MM.1S (cell line): Measurements from ENCODE around the gene GPNMB.

Experiments used
- DNase-seq: peaks from one replicate; pipeline ENCODE4 v3.0.0-alpha.2; 2015
- H2AFZ ChIP-seq: fragments of 300-600 bp; sonication (generic); 2 replicates; pipeline ENCODE4 v1.6.0; 2016; ENCODE audit warnings: antibody characterized with exemption, low read length
- H3F3A ChIP-seq: fragments of 300-600 bp; sonication (generic); 2 replicates; pipeline ENCODE4 v1.6.1; 2016; ENCODE audit warnings: mild to moderate bottlenecking, antibody characterized with exemption, low read length, moderate library complexity, mixed read lengths; ENCODE audit not compliant: insufficient read depth
- H3K27ac ChIP-seq: fragments of 300-600 bp; sonication (generic); 2 replicates; pipeline ENCODE4 v1.5.1; 2016; ENCODE audit warnings: mild to moderate bottlenecking, low read length
- H3K27me3 ChIP-seq: fragments of 300-600 bp; sonication (generic); replicated peaks from 2 replicates; pipeline ENCODE4 v1.6.0; 2016; ENCODE audit warnings: low read length; ENCODE audit not compliant: insufficient read depth
- H3K36me3 ChIP-seq: fragments of 300-600 bp; sonication (generic); replicated peaks from 2 replicates; pipeline ENCODE4 v1.6.1; 2016; ENCODE audit warnings: mild to moderate bottlenecking, low read length, mixed read lengths; ENCODE audit not compliant: insufficient read depth
- H3K4me1 ChIP-seq: fragments of 300-600 bp; sonication (generic); 2 replicates; pipeline ENCODE4 v1.6.1; 2016; ENCODE audit warnings: low read length, mixed read lengths
- H3K4me2 ChIP-seq: fragments of 300-600 bp; sonication (generic); 2 replicates; pipeline ENCODE4 v1.6.0; 2016; ENCODE audit warnings: low read depth, low read length
- H3K4me3 ChIP-seq: fragments of 300-600 bp; sonication (generic); 2 replicates; pipeline ENCODE4 v1.5.1; 2016; ENCODE audit warnings: low read length, mixed read lengths
- H3K79me2 ChIP-seq: fragments of 300-600 bp; sonication (generic); 2 replicates; pipeline ENCODE4 v1.6.1; 2016; ENCODE audit warnings: mixed run types, low read length, mixed read lengths
- H3K9ac ChIP-seq: fragments of 300-600 bp; sonication (generic); 2 replicates; pipeline ENCODE4 v1.6.1; 2016; ENCODE audit warnings: low read length, mixed read lengths
- H3K9me2 ChIP-seq: fragments of 300-600 bp; sonication (generic); replicated peaks from 2 replicates; pipeline ENCODE4 v1.6.1; 2016; ENCODE audit warnings: mild to moderate bottlenecking, low read length, mixed read lengths; ENCODE audit not compliant: insufficient read depth
- H3K9me3 ChIP-seq: fragments of 300-600 bp; sonication (generic); replicated peaks from 2 replicates; pipeline ENCODE4 v1.6.1; 2016; ENCODE audit warnings: mild to moderate bottlenecking, low read length, mixed read lengths; ENCODE audit not compliant: insufficient read depth
- H4K20me1 ChIP-seq: fragments of 300-600 bp; sonication (generic); 2 replicates; pipeline ENCODE4 v1.6.1; 2016; ENCODE audit warnings: mild to moderate bottlenecking, low read length, moderate library complexity, mixed read lengths; ENCODE audit not compliant: insufficient read depth
- CTCF ChIP-seq: fragments of 300-600 bp; sonication (generic); IDR thresholded peaks from 2 replicates; pipeline ENCODE4 v1.5.1; 2016; ENCODE audit warnings: antibody characterized with exemption, low read length, mixed read lengths
- EZH2 ChIP-seq: fragments of 300-600 bp; sonication (generic); optimal IDR thresholded peaks from 2 replicates; pipeline ENCODE3; 2017; ENCODE audit warnings: low read depth, mild to moderate bottlenecking, antibody characterized with exemption, low read length, mixed read lengths
- EZH2phosphoT487 ChIP-seq: fragments of 300-600 bp; sonication (generic); IDR thresholded peaks from 2 replicates; pipeline ENCODE4 v1.6.1; 2018; ENCODE audit warnings: antibody characterized with exemption, low read length

The GPNMB gene

GRCh38 chr7:23298141-23298881, 51.7 kb downstream of the GPNMB start:
- DNase-seq, result no peak
- TF ChIP-seq CTCF (no peak), EZH2 (no peak), EZH2phosphoT487 (no peak)
- Histone ChIP-seq H3K4me3 (peak overlapping the region; percentile 95), H3K9me2 (no peaks in the 10 kb centered on the region), H4K20me1 (no peaks in the 10 kb centered on the region), H3K4me2 (peak overlapping the region; percentile 88), H3F3A (no peaks in the 10 kb centered on the region), H3K4me1 (peaks cover 12% of the 10 kb centered on the region), H3K36me3 (no peaks in the 10 kb centered on the region), H3K27me3 (no peaks in the 10 kb centered on the region), H3K27ac (peak overlapping the region; percentile 36; the same call in 1 of the 2 replicates), H2AFZ (peak overlapping the region; percentile 100), H3K79me2 (peaks cover 40% of the 10 kb centered on the region), H3K9ac (peak overlapping the region; percentile 34; the same call in 1 of the 2 replicates), H3K9me3 (no peaks in the 10 kb centered on the region)

GRCh38 chr7:23298885-23299769, 52.6 kb downstream of the GPNMB start, which contains the start of gene MALSU1:
TSS of gene MALSU1 (plus strand) at chr7:23299339. CDS start at chr7:23299353, 14 bp downstream.
- H3K36me3 ChIP-seq, result no peaks in the 10 kb centered on the region

More at GRCh38 chr7:23298885-23299769, 52.6 kb downstream of the GPNMB start, which contains the start of gene MALSU1:
- no peak for TF ChIP-seq EZH2
- TF ChIP-seq CTCF, result no peak
- TF ChIP-seq EZH2phosphoT487, result no peak
- H3K4me1 ChIP-seq, result peaks cover 12% of the 10 kb centered on the region
- H3K4me2 ChIP-seq, result peak within 1 kb of the TSS; percentile 88
- H3K27me3 ChIP-seq, result no peaks in the 10 kb centered on the region
- H2AFZ ChIP-seq, result peak within 1 kb of the TSS; percentile 100
- peak within 1 kb of the TSS; percentile 39; the same call in 1 of the 2 replicates for H3K27ac ChIP-seq
- no peaks in the 10 kb centered on the region for H3F3A ChIP-seq
- DNase-seq, result peak; percentile 98
- peak within 1 kb of the TSS; percentile 95 for H3K4me3 ChIP-seq
- H4K20me1 ChIP-seq, result no peaks in the 10 kb centered on the region
- H3K9ac ChIP-seq, result peak within 1 kb of the TSS; percentile 89
- H3K9me2 ChIP-seq, result no peaks in the 10 kb centered on the region
- H3K9me3 ChIP-seq, result no peaks in the 10 kb centered on the region
- peaks cover 47% of the 10 kb centered on the region for H3K79me2 ChIP-seq
